ENCODE measurements around the gene FNIP2.

DNA sequence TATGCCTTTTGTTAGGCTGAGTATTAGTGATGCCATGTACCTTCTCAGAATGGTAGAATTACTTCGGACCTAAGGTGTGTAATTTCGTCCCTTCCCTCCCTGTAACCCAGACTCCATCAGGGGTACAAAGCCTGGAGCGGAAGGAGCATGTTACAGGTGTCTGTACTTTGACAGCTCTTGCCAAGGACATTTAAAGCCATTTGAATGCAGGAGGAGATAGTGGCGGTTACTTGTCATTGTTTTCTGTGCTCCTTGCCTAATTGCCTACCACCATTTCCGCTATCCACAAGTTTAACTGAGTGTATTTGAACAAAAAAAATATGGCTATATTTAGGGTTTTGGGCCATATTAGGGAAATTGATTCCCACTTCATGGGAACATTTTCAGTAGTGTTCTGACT lies 1.8 kb downstream of the FNIP2 start:
- TF ChIP-seq, protein P1, sequence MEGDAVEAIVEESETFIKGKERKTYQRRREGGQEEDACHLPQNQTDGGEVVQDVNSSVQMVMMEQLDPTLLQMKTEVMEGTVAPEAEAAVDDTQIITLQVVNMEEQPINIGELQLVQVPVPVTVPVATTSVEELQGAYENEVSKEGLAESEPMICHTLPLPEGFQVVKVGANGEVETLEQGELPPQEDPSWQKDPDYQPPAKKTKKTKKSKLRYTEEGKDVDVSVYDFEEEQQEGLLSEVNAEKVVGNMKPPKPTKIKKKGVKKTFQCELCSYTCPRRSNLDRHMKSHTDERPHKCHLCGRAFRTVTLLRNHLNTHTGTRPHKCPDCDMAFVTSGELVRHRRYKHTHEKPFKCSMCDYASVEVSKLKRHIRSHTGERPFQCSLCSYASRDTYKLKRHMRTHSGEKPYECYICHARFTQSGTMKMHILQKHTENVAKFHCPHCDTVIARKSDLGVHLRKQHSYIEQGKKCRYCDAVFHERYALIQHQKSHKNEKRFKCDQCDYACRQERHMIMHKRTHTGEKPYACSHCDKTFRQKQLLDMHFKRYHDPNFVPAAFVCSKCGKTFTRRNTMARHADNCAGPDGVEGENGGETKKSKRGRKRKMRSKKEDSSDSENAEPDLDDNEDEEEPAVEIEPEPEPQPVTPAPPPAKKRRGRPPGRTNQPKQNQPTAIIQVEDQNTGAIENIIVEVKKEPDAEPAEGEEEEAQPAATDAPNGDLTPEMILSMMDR (conservative IDR thresholded peaks at IDR 0.05 in 1 of 2, IDR thresholded peaks at IDR 0.05 in 1 of 2; ENCODE audit: extremely low read depth in 1 of 2, insufficient read depth in 1 of 2, low read depth in 1 of 2, low read length in 2 of 2) = no peak
- no peak for TF ChIP-seq EZH2 (IDR thresholded peaks at IDR 0.05; ENCODE audit: borderline replicate concordance, low read length)

All from mammary epithelial cell (primary cell).